Stomach (tissue), 4 donors: Measurements from ENCODE around the gene C2orf68.

ENCODE experiments used
- POLR2A ChIP-seq, 4 donors: fragments of 450-650 bp; IDR thresholded peaks; one replicate each; pipeline ENCODE4 v1.6.1; 2016; ENCODE audit warnings: antibody characterized with exemption in 4 of 4, control low read depth in 2 of 4, mild to moderate bottlenecking in 1 of 4, moderate library complexity in 1 of 4
- TF ChIP-seq, protein P1 (sequence below), 7 experiments: fragments of 450-650 bp in 4 of 7; fragments of 200-600 bp in 3 of 7; sonication (generic) in 3 of 7; IDR thresholded peaks; one replicate each; pipeline ENCODE4 v1.5.1; 2016 to 2019; ENCODE audit warnings: antibody characterized with exemption in 7 of 7, control low read depth in 2 of 7, mild to moderate bottlenecking in 1 of 7

GRCh38 chr2:85605406-85606115, 6.3 kb downstream of the C2orf68 start:
- TF ChIP-seq, protein P1, sequence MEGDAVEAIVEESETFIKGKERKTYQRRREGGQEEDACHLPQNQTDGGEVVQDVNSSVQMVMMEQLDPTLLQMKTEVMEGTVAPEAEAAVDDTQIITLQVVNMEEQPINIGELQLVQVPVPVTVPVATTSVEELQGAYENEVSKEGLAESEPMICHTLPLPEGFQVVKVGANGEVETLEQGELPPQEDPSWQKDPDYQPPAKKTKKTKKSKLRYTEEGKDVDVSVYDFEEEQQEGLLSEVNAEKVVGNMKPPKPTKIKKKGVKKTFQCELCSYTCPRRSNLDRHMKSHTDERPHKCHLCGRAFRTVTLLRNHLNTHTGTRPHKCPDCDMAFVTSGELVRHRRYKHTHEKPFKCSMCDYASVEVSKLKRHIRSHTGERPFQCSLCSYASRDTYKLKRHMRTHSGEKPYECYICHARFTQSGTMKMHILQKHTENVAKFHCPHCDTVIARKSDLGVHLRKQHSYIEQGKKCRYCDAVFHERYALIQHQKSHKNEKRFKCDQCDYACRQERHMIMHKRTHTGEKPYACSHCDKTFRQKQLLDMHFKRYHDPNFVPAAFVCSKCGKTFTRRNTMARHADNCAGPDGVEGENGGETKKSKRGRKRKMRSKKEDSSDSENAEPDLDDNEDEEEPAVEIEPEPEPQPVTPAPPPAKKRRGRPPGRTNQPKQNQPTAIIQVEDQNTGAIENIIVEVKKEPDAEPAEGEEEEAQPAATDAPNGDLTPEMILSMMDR (IDR thresholded peaks at IDR 0.05), result no peak
- TF ChIP-seq POLR2A (IDR thresholded peaks at IDR 0.05), result no peak
